ENCODE measurements around the gene KCNAB1.

GRCh38 chr3:156559321-156559720 is 438.9 kb downstream of the KCNAB1 start:
- TF ChIP-seq CTCF (IDR thresholded peaks at IDR 0.05; ENCODE audit: low read depth, low read length, missing input control) = no peak
- no peak for TF ChIP-seq TAF1 (conservative IDR thresholded peaks at IDR 0.05)
- no peak for TF ChIP-seq MAX (IDR thresholded peaks at IDR 0.05)
- no peak for TF ChIP-seq RAD21 (IDR thresholded peaks at IDR 0.05)
- no peak for TF ChIP-seq SP1 (IDR thresholded peaks at IDR 0.05)
- TF ChIP-seq REST (IDR thresholded peaks at IDR 0.05) = no peak
- TF ChIP-seq NR2F2 (IDR thresholded peaks at IDR 0.05) = no peak

Measured in liver (tissue), 3 donors.